GM18526 (cell line): ENCODE measurements around the gene ADD3.

Experiments used
- POLR2A ChIP-seq: IDR thresholded peaks from 3 replicates; pipeline ENCODE4 v1.6.1; 2011; ENCODE audit not compliant: insufficient read length; ENCODE audit errors: extremely low read depth

Gene ADD3

GRCh38 chr10:110007701-110008517, at the start of gene ADD3:
ADD3 (plus strand) TSS chr10:110007984; CDS start chr10:110100654, 92,670 bp downstream.
- peak; percentile 68 for TF ChIP-seq POLR2A

DNA sequence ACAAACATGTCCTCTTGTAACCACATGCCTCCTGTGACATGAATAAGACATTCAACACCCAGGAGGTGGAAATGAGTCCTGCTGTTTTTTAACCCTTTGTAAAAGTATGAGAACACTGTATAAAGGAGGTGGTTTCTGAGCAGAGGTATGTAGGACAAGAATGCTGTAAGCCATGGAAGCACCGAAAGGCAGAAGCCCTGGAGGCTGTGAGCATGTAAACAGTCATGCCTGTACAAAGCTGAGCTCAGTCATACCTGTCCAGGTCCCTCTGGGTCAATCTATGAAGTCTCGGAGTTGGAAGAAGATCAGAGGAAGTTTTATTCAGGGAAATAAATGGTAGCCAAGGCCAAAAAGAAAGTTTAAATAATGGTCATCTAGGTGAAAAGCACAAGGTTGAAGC, 49.7 kb upstream of the ADD3 start:
- TF ChIP-seq POLR2A = no peak

- TF ChIP-seq POLR2A = no peak
These were observed 48.3 kb upstream of the ADD3 start for GRCh38 chr10:109959259-109960145.

GRCh38 chr10:109960682-109961081, 47.1 kb upstream of the ADD3 start:
- TF ChIP-seq POLR2A = no peak

DNA sequence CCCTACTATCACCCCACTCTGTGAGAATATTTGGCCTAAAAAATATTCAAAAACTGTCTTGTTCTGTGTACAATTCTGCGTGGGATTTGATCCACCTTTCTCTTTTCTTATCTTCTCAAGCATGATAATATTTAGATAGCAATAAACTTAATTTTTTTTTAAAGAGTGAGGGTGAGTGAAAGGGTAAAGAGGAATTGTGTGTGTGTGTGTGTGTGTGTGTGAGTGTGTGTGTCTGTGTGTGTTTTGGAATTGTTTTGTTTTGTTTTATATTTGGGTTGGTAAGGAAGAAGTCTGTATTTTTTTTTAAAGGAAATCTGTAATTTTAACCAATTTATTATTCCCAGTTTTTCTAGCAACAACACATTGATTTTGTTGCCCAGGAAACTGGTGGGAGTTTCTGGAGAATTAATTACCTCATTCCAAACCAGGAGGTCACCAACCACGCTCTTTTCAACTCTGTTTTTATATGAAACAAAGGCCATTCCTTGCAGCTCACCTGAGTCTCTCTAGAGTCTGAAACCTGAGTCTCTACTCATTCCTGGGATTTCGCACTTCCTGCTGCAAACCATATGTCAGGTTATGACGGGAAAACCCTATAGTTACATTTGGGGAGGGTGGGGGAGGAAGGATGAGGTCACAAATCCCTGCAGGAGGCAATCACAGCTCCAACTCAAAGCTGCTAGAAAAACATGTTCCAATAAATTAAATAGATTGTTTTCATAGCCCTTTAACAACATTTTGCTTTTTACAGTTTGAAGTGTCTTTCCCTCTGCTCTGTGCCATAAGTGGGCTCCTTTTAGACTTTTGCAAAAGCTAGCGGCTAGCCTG, 46.4 kb upstream of the ADD3 start:
- no peak for TF ChIP-seq POLR2A

DNA sequence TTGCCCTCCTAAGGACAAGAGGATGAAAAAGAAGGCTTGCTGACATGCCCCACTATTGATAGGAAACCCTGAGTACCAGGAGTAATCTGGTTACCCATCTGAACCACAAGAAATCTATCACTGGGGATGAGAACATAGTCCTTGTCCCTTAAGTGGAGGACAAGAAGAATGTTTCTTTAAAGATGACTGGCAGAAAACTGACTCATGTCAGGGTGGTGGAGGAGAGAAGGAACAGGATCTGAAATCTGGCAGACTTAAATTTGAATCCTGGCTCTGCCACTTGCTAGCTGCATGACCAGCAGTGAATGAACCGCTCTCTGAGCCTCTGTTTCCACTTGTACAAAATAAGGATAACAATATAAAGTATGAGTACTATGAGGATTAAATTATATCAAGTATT, 45.5 kb upstream of the ADD3 start:
- TF ChIP-seq POLR2A = no peak

GRCh38 chr10:109963439-109963838, 44.3 kb upstream of the ADD3 start:
- no peak for TF ChIP-seq POLR2A

DNA sequence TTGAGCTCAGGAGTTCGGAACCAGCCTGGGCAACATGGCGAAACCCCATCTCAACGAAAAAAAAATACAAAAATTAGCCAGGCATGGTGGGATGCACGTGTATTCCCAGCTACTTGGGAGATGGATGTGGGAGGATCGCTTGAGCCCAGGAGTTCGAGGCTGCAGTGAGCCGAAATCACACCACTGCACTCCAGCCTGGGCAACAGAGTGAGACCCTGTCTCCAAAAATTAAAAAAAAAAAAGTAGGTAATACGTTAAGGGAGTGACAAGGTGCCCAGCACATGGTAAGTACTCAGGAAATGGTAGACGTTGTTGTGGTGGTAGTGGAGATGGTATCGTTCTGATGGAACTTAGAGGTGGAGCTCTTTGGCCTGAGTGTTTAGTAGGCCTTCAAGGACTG, 43.5 kb upstream of the ADD3 start:
- no peak for TF ChIP-seq POLR2A

DNA sequence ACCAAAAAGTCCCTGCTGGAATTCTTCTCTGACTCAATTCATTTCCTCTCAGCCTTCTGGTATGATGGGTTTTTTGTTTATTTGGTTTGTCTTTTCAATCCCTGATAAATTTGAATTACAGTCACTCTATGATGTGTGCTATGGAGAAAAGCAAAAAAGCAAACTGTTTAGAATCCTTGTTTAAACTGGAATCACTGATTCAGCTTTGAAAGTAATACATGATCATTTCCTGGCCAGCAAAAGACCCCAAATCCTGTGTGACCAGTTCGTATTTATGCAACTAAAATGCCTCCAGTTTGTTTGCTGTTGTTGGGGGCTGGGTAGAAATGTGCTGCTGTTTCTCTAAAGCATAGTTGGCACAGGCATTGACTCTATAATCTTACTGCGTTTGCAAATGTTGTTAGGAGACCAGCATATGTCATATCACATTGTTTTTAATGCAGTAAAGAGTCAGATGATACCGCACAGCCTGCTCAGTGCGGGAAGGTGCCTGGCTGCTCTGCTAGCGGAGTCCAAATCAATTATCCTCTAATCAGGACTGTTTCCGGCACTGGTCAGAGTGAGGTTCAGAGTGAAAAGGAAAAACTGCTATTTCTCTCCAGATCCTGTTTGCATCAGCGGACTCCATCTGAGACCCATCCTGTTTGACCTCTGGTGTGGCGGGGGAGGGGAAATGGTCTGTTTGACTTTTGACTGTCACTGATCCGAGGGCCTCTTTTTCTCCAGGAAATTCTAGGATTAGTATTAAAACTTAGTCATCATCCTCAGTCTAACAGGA, 40.6 kb upstream of the ADD3 start:
- no peak for TF ChIP-seq POLR2A

- TF ChIP-seq POLR2A = no peak
These were observed 40.1 kb upstream of the ADD3 start for GRCh38 chr10:109967739-109968088.

DNA sequence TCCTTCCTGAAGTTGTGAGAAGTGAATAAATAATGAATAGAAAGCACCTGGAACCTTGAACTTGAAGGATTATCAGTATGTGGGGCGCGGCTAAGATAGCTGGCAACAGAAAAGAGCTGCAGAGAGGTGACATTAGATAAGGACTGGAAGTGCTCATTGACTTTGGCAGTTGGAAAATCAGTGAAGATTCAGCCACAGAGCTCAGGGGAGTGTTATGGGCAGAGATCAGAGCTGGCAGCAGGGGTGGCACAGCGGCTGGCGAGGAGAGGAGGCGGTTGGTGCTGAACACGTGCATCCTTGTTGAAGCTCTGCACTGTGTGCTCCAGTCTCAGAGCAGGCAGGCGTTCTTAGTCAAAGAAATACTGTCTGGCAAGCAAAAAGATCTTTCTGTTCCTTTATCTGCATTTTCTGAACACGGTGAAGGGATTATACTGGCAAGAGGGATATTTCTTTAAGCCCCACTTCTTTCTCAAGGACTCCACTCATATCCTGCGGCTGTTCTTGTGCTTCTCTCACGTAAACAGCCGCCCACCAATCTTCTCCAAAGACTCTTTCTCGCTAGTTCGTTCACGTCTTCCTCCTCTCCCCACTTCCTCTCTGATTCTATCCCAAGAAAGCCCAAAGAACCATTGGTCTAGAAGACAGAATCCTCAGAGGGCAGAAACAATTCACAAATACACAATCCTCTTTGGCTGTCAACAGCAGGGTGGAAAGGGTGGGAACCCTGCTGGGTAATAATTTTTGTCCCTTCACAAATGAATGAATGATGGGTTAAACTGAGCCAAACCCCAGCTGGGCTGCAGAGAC, 38.6 kb upstream of the ADD3 start:
- TF ChIP-seq POLR2A = no peak

GRCh38 chr10:109969760-109970346, 37.9 kb upstream of the ADD3 start:
- TF ChIP-seq POLR2A = no peak

DNA sequence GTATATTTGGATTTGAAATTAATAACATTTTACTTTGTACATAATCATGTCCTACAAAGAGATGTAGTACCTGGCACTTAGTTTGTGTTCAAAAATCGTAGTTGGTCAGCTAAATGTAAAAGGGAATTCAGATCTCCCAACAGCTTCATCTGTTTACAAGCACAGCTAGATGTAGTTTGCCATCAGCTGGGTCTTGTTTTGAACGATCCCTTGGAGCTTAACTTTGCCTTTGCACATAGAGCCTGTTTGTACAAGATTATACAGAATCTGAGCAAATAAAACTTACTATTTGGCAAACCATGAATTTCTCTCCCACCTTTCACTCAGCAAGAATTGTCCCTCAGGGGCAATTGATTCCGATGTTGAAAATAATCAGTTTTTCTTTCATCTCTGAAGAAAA, 36.1 kb upstream of the ADD3 start:
- no peak for TF ChIP-seq POLR2A
